HCT116 (cell line): ENCODE measurements around the gene GJA3. TPM values are rescaled to one million over a fixed set of nuclear protein-coding genes. Genes with fewer than 3 reads are reported as not detected.
A peak's percentile ranks its signal among the peaks of the same experiment; 100 is the strongest.

ENCODE experiments used
- ATAC-seq: fragments of 200-7000 bp; cut with Tn5 transposase; 2 replicates; pipeline ENCODE4 v1.9.1; 2020; ENCODE audit warnings: mild to moderate bottlenecking, moderate library complexity
- BruUV-seq: library from RNA; stranded (reverse); fragments of 400-500 nt; replicated peaks from 2 replicates; lab custom pipeline; 2021; lab: Mats Ljungman, UMichigan
- CTCF ChIA-PET: fragments of 300-600 bp; sonication (Branson Sonifier 250); formaldehyde crosslinking; loops from one replicate; lab custom pipeline; 2021; ENCODE audit warnings: antibody characterized with exemption; lab: Charles Lee
- POLR2A ChIA-PET: fragments of 300-600, 350-600 bp; sonication (Branson Sonifier 250); formaldehyde crosslinking; loops from one replicate; lab custom pipeline; 2021; ENCODE audit warnings: antibody characterized with exemption; lab: Charles Lee
- RAD21 ChIA-PET, 2 experiments: fragments of 300-600 bp; sonication (Branson Sonifier 250); formaldehyde crosslinking; loops; one replicate each; lab custom pipeline; 2023; ENCODE audit warnings: low total read pairs in 2 of 2; ENCODE audit not compliant: uncharacterized antibody in 2 of 2, unreplicated experiment in 2 of 2, low non-redundant PET in 1 of 2; lab: Charles Lee
- DNase-seq: peaks from one replicate; pipeline ENCODE4 v3.0.0-alpha.2; 2010; ENCODE audit warnings: low read depth, low spot score
- H2AFZ ChIP-seq: fragments of 200-600 bp; shearing (Covaris generic), sonication (generic); 2 replicates; pipeline ENCODE4 v1.6.1; 2017; ENCODE audit warnings: low read depth, mixed run types, mixed read lengths, antibody characterized with exemption, low read length; ENCODE audit not compliant: poor library complexity, severe bottlenecking
- H3K27ac ChIP-seq: 2 replicates; pipeline ENCODE4 v1.5.1; 2012; ENCODE audit warnings: low read depth, low read length
- H3K27me3 ChIP-seq: fragments of 200-600 bp; sonication (generic); 2 replicates; pipeline ENCODE4 v1.6.1; 2016; ENCODE audit warnings: mixed run types, low read length, mixed read lengths; ENCODE audit not compliant: insufficient read depth
- H3K36me3 ChIP-seq, 2 experiments: fragments of 200-500 bp in 1 of 2; fragments of 200-600 bp in 1 of 2; sonication (Bioruptor generic) in 1 of 2; sonication (generic) in 1 of 2; 2 replicates each; pipeline versions ENCODE4 v1.5.1 to v1.6.1; 2014 to 2016; ENCODE audit warnings: low read length in 2 of 2, inconsistent platforms in 1 of 2, mixed read lengths in 1 of 2, mixed run types in 1 of 2; ENCODE audit not compliant: insufficient read depth in 2 of 2, control insufficient read depth in 1 of 2
- H3K4me1 ChIP-seq, 2 experiments: fragments of 200-600 bp in 1 of 2; sonication (generic) in 1 of 2; 2 replicates each; pipeline versions ENCODE4 v1.5.1 to v1.6.1; 2012 to 2017; ENCODE audit warnings: low read length in 2 of 2, inconsistent platforms in 1 of 2, mild to moderate bottlenecking in 1 of 2, mixed read lengths in 1 of 2, mixed run types in 1 of 2, moderate library complexity in 1 of 2; ENCODE audit not compliant: insufficient read depth in 2 of 2, control insufficient read depth in 1 of 2
- H3K4me2 ChIP-seq: fragments of 200-600 bp; sonication (generic); 2 replicates; pipeline ENCODE4 v1.6.1; 2017; ENCODE audit warnings: mixed run types, low read length, mixed read lengths
- H3K4me3 ChIP-seq, 2 experiments: fragments of 200-600 bp in 1 of 2; sonication (generic) in 1 of 2; replicated peaks in 1 of 2; 2 replicates each; pipeline ENCODE4 v1.5.1; 2011 to 2016; ENCODE audit warnings: low read length in 2 of 2, control low read depth in 1 of 2, low read depth in 1 of 2, mild to moderate bottlenecking in 1 of 2, mixed read lengths in 1 of 2, mixed run types in 1 of 2
- H3K79me2 ChIP-seq: fragments of 200-600 bp; sonication (generic); 2 replicates; pipeline ENCODE4 v1.6.1; 2017; ENCODE audit warnings: mild to moderate bottlenecking, mixed run types, low read length, moderate library complexity, mixed read lengths; ENCODE audit not compliant: insufficient read depth
- H3K9ac ChIP-seq: fragments of 200-600 bp; sonication (generic); 2 replicates; pipeline ENCODE4 v1.6.1; 2016; ENCODE audit warnings: low read length, mixed read lengths
- H3K9me2 ChIP-seq: fragments of 200-600 bp; sonication (generic), shearing (Covaris generic); 2 replicates; pipeline ENCODE4 v1.6.1; 2017; ENCODE audit warnings: mixed run types, mild to moderate bottlenecking, moderate library complexity; ENCODE audit not compliant: insufficient read depth
- H3K9me3 ChIP-seq, 2 experiments: fragments of 200-500 bp in 1 of 2; fragments of 200-600 bp in 1 of 2; sonication (Bioruptor generic) in 1 of 2; sonication (generic) in 1 of 2; 2 replicates each; pipeline ENCODE4 v1.6.1; 2014 to 2017; ENCODE audit warnings: low read length in 2 of 2, mixed read lengths in 2 of 2, inconsistent platforms in 1 of 2, low read depth in 1 of 2, mild to moderate bottlenecking in 1 of 2, mixed run types in 1 of 2, moderate library complexity in 1 of 2; ENCODE audit not compliant: control insufficient read depth in 1 of 2, insufficient read depth in 1 of 2
- H4K20me1 ChIP-seq: fragments of 200-600 bp; sonication (generic), shearing (Covaris generic); 2 replicates; pipeline ENCODE4 v1.6.1; 2017; ENCODE audit warnings: mixed run types, mild to moderate bottlenecking, moderate library complexity; ENCODE audit not compliant: insufficient read depth
- CBX3 ChIP-seq: IDR thresholded peaks from 2 replicates; pipeline ENCODE4 v1.6.1; 2012; ENCODE audit warnings: low read depth
- CEBPB ChIP-seq: IDR thresholded peaks from 2 replicates; pipeline ENCODE4 v1.6.1; 2012; ENCODE audit warnings: low read depth
- EGR1 ChIP-seq: IDR thresholded peaks from 2 replicates; pipeline ENCODE4 v1.6.1; 2012; ENCODE audit warnings: low read depth
- ELF1 ChIP-seq: IDR thresholded peaks from 2 replicates; pipeline ENCODE4 v1.6.1; 2012; ENCODE audit warnings: low read depth, borderline replicate concordance
- EZH2 ChIP-seq: fragments of 200-600 bp; sonication (generic); IDR thresholded peaks from 2 replicates; pipeline ENCODE4 v1.6.1; 2017; ENCODE audit warnings: antibody characterized with exemption, mixed run types
- EZH2phosphoT487 ChIP-seq: fragments of 200-600 bp; IDR thresholded peaks from 2 replicates; pipeline ENCODE4 v1.6.1; 2018; ENCODE audit warnings: antibody characterized with exemption, borderline replicate concordance
- POLR2A ChIP-seq: IDR thresholded peaks from 2 replicates; pipeline ENCODE4 v1.7.0; 2011; ENCODE audit warnings: borderline replicate concordance; ENCODE audit not compliant: insufficient read depth, insufficient read length; ENCODE audit errors: extremely low read depth
- POLR2AphosphoS5 ChIP-seq: IDR thresholded peaks from 2 replicates; pipeline ENCODE4 v1.6.1; 2011; ENCODE audit warnings: mild to moderate bottlenecking, low read depth, low read length, moderate library complexity
- SIN3A ChIP-seq: IDR thresholded peaks from 2 replicates; pipeline ENCODE4 v1.6.1; 2012; ENCODE audit warnings: low read depth
- ZBTB33 ChIP-seq: IDR thresholded peaks from 2 replicates; pipeline ENCODE4 v1.6.1; 2011; ENCODE audit warnings: mild to moderate bottlenecking, low read length, moderate library complexity; ENCODE audit not compliant: insufficient replicate concordance; ENCODE audit errors: extremely low read depth
- ZFX ChIP-seq: fragments of 450-650 bp; IDR thresholded peaks from 2 replicates; pipeline ENCODE4 v1.6.1; 2017
- ZNF274 ChIP-seq: fragments of 200-500 bp; sonication (Bioruptor generic); IDR thresholded peaks from 2 replicates; pipeline ENCODE4 v1.6.1; 2014; ENCODE audit warnings: mild to moderate bottlenecking, low read depth, low read length, inconsistent platforms
- intact Hi-C: fragments of 100-400 bp; cut with micrococcal nuclease; formaldehyde crosslinking; loops from 2 replicates; pipeline ENCODE4 v1.10.0; 2022
- total RNA-seq: library from RNA; stranded (reverse); gene quantifications from one replicate; pipeline ENCODE4 v1.2.1, GENCODE V29; 2021; ENCODE audit not compliant: unreplicated experiment
- TF ChIP-seq, protein P1 (sequence below): IDR thresholded peaks from 2 replicates; pipeline ENCODE4 v1.6.1; 2012; ENCODE audit warnings: low read depth
- TF ChIP-seq, protein P2 (sequence below), 3 experiments: fragments of 200-600 bp in 1 of 3; sonication (generic) in 1 of 3; IDR thresholded peaks in 2 of 3; conservative IDR thresholded peaks in 1 of 3; 2 replicates each; pipeline ENCODE4 v1.5.1; 2012 to 2017; ENCODE audit warnings: low read depth in 2 of 3, low read length in 2 of 3, antibody characterized with exemption in 1 of 3, borderline replicate concordance in 1 of 3, control low read depth in 1 of 3, mild to moderate bottlenecking in 1 of 3, mixed read lengths in 1 of 3, mixed run types in 1 of 3, moderate library complexity in 1 of 3; ENCODE audit not compliant: insufficient read depth in 1 of 3
- TF ChIP-seq, protein P3 (sequence below): IDR thresholded peaks from 2 replicates; pipeline ENCODE4 v1.6.1; 2012

GJA3 gene
- total RNA-seq, 1 experiment from 2014 or later = 8.0 TPM

GRCh38 chr13:20128459-20128931 lies 32.4 kb downstream of the GJA3 start (continued):
- TF ChIP-seq, protein P1, sequence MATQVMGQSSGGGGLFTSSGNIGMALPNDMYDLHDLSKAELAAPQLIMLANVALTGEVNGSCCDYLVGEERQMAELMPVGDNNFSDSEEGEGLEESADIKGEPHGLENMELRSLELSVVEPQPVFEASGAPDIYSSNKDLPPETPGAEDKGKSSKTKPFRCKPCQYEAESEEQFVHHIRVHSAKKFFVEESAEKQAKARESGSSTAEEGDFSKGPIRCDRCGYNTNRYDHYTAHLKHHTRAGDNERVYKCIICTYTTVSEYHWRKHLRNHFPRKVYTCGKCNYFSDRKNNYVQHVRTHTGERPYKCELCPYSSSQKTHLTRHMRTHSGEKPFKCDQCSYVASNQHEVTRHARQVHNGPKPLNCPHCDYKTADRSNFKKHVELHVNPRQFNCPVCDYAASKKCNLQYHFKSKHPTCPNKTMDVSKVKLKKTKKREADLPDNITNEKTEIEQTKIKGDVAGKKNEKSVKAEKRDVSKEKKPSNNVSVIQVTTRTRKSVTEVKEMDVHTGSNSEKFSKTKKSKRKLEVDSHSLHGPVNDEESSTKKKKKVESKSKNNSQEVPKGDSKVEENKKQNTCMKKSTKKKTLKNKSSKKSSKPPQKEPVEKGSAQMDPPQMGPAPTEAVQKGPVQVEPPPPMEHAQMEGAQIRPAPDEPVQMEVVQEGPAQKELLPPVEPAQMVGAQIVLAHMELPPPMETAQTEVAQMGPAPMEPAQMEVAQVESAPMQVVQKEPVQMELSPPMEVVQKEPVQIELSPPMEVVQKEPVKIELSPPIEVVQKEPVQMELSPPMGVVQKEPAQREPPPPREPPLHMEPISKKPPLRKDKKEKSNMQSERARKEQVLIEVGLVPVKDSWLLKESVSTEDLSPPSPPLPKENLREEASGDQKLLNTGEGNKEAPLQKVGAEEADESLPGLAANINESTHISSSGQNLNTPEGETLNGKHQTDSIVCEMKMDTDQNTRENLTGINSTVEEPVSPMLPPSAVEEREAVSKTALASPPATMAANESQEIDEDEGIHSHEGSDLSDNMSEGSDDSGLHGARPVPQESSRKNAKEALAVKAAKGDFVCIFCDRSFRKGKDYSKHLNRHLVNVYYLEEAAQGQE = no peak
- no peak for TF ChIP-seq SIN3A
- TF ChIP-seq ELF1 = no peak

DNA sequence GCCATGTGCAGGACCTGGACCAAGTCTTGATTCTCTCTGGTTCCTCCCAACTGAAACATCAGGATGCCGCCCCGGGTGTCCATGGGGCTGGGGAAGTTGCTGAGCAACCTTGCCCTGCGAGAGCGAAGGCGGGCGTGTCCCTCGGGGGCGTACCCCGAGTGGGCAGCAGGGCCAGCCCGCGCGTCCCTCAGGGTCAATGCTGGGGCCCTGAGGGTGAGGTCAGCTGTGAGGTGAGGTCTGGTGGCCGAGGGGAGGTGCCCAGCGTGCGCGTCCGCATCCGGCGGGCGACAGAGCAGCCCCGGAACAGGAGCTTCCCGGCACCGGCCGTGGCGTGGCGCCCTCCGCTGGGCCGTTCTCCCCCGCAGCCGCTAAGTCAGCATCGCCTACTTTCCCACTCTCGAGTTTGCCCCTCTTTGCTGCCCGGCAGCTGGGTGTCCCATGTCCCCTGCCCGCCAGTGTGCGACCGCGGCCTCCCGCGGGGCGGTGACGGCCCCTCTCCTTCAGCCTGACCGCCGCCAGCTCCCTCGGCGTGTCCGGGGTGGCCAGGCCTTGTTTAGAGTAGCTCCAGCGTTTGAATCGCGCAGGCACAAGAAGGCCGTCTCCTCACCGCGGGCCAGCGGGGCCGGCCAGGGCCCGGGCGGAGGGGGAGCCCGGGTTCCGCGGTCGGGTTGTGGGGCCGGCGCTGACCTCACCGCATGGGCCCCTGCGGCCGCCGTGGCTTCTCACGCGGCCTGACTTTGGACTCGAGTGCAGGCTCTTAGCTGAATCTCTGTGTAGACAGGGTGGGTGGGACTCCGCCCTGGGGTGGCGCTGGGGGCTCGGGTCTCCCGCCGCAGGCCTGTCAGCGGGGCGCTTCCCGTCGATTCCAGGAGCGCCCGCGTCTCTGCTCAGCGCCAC lies 33.0 kb downstream of the GJA3 start:
- Histone ChIP-seq H3K4me2 (peak overlapping the region; percentile 85), H3K4me3 (peak overlapping the region; percentile 48 to 57), H2AFZ (peak overlapping the region; percentile 85), H3K9me2 (no peaks in the 10 kb centered on the region), H4K20me1 (no peaks in the 10 kb centered on the region), H3K36me3 (no peaks in the 10 kb centered on the region), H3K9me3 (no peaks in the 10 kb centered on the region), H3K27ac (peak overlapping the region; percentile 91), H3K27me3 (no peaks in the 10 kb centered on the region), H3K4me1 (peaks cover 11 to 45% of the 10 kb centered on the region in 2 experiments), H3K9ac (peak overlapping the region; percentile 69), H3K79me2 (no peaks in the 10 kb centered on the region)
- ChIA-PET CTCF (interaction anchor here (1.0 to 3.0 kb wide), 6 partner anchors 9 to 34 kb away, joined by 3 to 16 read pairs (median 4); partner anchors contain the start of gene GJA3), RAD21 (interaction anchor here in 1 of 2 experiments (1.6 kb wide), 1 partner anchor 33 kb away, joined by 5 read pairs; the partner anchor contains the start of gene GJA3), POLR2A (interaction anchor here (1.0 to 2.2 kb wide), 4 partner anchors 9 to 34 kb away, joined by 3 to 13 read pairs (median 4); no protein-coding TSS in a partner anchor)
- ATAC-seq (peak; percentile 85), DNase-seq (no peak)
- BruUV-seq = no TSS peak
- intact Hi-C loops = loop anchor here (2.0 kb wide), 1 partner anchor 33 kb away; the partner anchor contains the start of gene GJA3
- TF ChIP-seq POLR2AphosphoS5 (peak; percentile 56), ZBTB33 (no peak), EGR1 (no peak), SIN3A (no peak), CEBPB (no peak), EZH2 (no peak), ZNF274 (no peak), CBX3 (no peak), EZH2phosphoT487 (no peak), ZFX (peak; percentile 86), POLR2A (no peak)
- TF ChIP-seq, protein P2, sequence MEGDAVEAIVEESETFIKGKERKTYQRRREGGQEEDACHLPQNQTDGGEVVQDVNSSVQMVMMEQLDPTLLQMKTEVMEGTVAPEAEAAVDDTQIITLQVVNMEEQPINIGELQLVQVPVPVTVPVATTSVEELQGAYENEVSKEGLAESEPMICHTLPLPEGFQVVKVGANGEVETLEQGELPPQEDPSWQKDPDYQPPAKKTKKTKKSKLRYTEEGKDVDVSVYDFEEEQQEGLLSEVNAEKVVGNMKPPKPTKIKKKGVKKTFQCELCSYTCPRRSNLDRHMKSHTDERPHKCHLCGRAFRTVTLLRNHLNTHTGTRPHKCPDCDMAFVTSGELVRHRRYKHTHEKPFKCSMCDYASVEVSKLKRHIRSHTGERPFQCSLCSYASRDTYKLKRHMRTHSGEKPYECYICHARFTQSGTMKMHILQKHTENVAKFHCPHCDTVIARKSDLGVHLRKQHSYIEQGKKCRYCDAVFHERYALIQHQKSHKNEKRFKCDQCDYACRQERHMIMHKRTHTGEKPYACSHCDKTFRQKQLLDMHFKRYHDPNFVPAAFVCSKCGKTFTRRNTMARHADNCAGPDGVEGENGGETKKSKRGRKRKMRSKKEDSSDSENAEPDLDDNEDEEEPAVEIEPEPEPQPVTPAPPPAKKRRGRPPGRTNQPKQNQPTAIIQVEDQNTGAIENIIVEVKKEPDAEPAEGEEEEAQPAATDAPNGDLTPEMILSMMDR (IDR thresholded peaks at IDR 0.05 in 2 of 3, conservative IDR thresholded peaks at IDR 0.05 in 1 of 3; ENCODE audit: borderline replicate concordance in 1 of 3, insufficient read depth in 1 of 3, low read depth in 2 of 3, low read length in 2 of 3) = peak in 2 of 3 experiments; percentile 44 to 61; a peak in 4 of 6 replicates
- TF ChIP-seq, protein P3, sequence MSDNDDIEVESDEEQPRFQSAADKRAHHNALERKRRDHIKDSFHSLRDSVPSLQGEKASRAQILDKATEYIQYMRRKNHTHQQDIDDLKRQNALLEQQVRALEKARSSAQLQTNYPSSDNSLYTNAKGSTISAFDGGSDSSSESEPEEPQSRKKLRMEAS = peak; percentile 57
